Gastrocnemius medialis (tissue), 4 donors: Measurements from ENCODE around the gene TRPM4. TPM values are rescaled to one million over a fixed set of nuclear protein-coding genes. Genes with fewer than 3 reads are reported as not detected.
"Not testable (repeated sequence)": the region's sequence is repeated elsewhere in the genome, so short reads cannot be mapped to it uniquely, and the experiment has no call there.

ENCODE experiments used
- ATAC-seq, 2 donors: fragments of 150-250 bp; one replicate each; pipeline ENCODE4 v1.9.1; 2016
- DNase-seq, 2 donors: peaks; one replicate each; pipeline ENCODE4 v3.0.0-alpha.2; 2019
- H3K27ac ChIP-seq, 4 donors: fragments of 200-600 bp; sonication (generic); 1 replicate in 1 of 4; 2 replicates in 3 of 4; pipeline ENCODE4 v1.5.1; 2016 to 2018; ENCODE audit warnings: mild to moderate bottlenecking in 2 of 4, moderate library complexity in 1 of 4
- H3K27me3 ChIP-seq, 3 donors: fragments of 200-600 bp; sonication (generic) in 2 of 3; 1 replicate in 1 of 3; 2 replicates in 2 of 3; pipeline versions ENCODE4 v1.5.1 to v1.6.0; 2016 to 2019; ENCODE audit warnings: mild to moderate bottlenecking in 1 of 3, moderate library complexity in 1 of 3
- H3K36me3 ChIP-seq, 2 donors: fragments of 200-600 bp; sonication (generic) in 1 of 2; one replicate each; pipeline ENCODE4 v1.5.1; 2017 to 2018
- H3K4me1 ChIP-seq, 2 donors: fragments of 200-600 bp; sonication (generic) in 1 of 2; one replicate each; pipeline ENCODE4 v1.5.1; 2016 to 2017; ENCODE audit warnings: mild to moderate bottlenecking in 2 of 2
- H3K4me3 ChIP-seq, 4 donors: fragments of 200-600 bp; sonication (generic) in 3 of 4; 1 replicate in 1 of 4; 2 replicates in 3 of 4; pipeline ENCODE4 v1.5.1; 2016 to 2019; ENCODE audit warnings: mild to moderate bottlenecking in 2 of 4
- H3K9me3 ChIP-seq, 3 donors: fragments of 200-600 bp; sonication (generic) in 2 of 3; 1 replicate in 1 of 3; 2 replicates in 2 of 3; pipeline ENCODE4 v1.5.1; 2016 to 2019
- CTCF ChIP-seq, 5 experiments: fragments of 450-650 bp in 3 of 5; fragments of 200-600 bp in 2 of 5; sonication (generic) in 2 of 5; IDR thresholded peaks in 4 of 5; conservative IDR thresholded peaks in 1 of 5; 1 replicate in 4 of 5; 2 replicates in 1 of 5; pipeline ENCODE4 v1.5.1; 2016 to 2019; ENCODE audit warnings: antibody characterized with exemption in 5 of 5, mild to moderate bottlenecking in 3 of 5, moderate library complexity in 3 of 5
- POLR2A ChIP-seq, 2 donors: fragments of 450-650 bp; IDR thresholded peaks; one replicate each; pipeline ENCODE4 v1.6.1; 2017; ENCODE audit warnings: antibody characterized with exemption in 2 of 2, mild to moderate bottlenecking in 2 of 2, moderate library complexity in 2 of 2
- in situ Hi-C, 4 donors: fragments of 200-750 bp; cut with MboI; loops; one replicate each; pipeline versions ENCODE4 v1.15.0 to v1.8.0; 2017; ENCODE audit warnings: low sequenced_read_pairs in 4 of 4
- intact Hi-C: fragments of 100-400 bp; cut with DNase I; formaldehyde crosslinking; loops from one replicate; pipeline ENCODE4 v1.15.1; 2023; ENCODE audit warnings: low total_unique reads
- total RNA-seq, 4 donors: library from RNA; depleted of rRNA; stranded (reverse); fragments of >200 nt; gene quantifications; one replicate each; pipeline versions ENCODE4 v1.1.0 to v1.2.3, GENCODE V29; 2016

TRPM4 gene
- total RNA-seq, 4 donors from 2014 or later: 10.4 to 11.5 (median 11.3) TPM

- DNase-seq: no peak
- H3K27me3 ChIP-seq: no peaks in the 10 kb centered on the region
- TF ChIP-seq CTCF (IDR thresholded peaks at IDR 0.05 in 4 of 5, conservative IDR thresholded peaks at IDR 0.05 in 1 of 5): no peak
- no peak for TF ChIP-seq POLR2A (IDR thresholded peaks at IDR 0.05)
- H3K36me3 ChIP-seq: peaks cover 0 to 55% of the 10 kb centered on the region in 2 donors
- H3K9me3 ChIP-seq: no peaks in the 10 kb centered on the region
- H3K4me1 ChIP-seq: peaks cover 0 to 8% of the 10 kb centered on the region in 2 donors
- no peak overlapping the region for H3K27ac ChIP-seq
- H3K4me3 ChIP-seq: no peak overlapping the region
- in situ Hi-C loops (loop anchor here in 3 of 4 donors (5.0 to 10.0 kb wide), 3 partner anchors 104 to 116 kb away; partner anchors contain the start of gene SNRNP70 (in 1 of the 3)), intact Hi-C loops (no loop called here)
- ATAC-seq: no peak
Measured at GRCh38 chr19:49201042-49201441, 43.5 kb downstream of the TRPM4 start.

- ATAC-seq: no peak
- peaks cover 0 to 65% of the 10 kb centered on the region in 2 donors for H3K36me3 ChIP-seq
Measured at GRCh38 chr19:49205114-49205513, 47.5 kb downstream of the TRPM4 start.

GRCh38 chr19:49209502-49209901 is 51.9 kb downstream of the TRPM4 start:
- intact Hi-C loops: loop anchor here (2.0 kb wide), 1 partner anchor 135 kb away; no protein-coding TSS in a partner anchor
- not testable (repeated sequence) for H3K9me3 ChIP-seq, H3K4me3 ChIP-seq, ATAC-seq, H3K27ac ChIP-seq, H3K27me3 ChIP-seq, H3K4me1 ChIP-seq, DNase-seq
- H3K36me3 ChIP-seq: peaks cover 0 to 41% of the 10 kb centered on the region in 2 donors
- in situ Hi-C loops: loop anchor here in 2 of 4 donors (10.0 kb wide), 2 partner anchors 115 to 125 kb away; partner anchors contain the start of gene SNRNP70 (in 1 of the 2)

More at GRCh38 chr19:49205114-49205513, 47.5 kb downstream of the TRPM4 start:
- H3K9me3 ChIP-seq: no peaks in the 10 kb centered on the region
- H3K4me3 ChIP-seq: no peak overlapping the region
- no peaks in the 10 kb centered on the region for H3K27me3 ChIP-seq
- intact Hi-C loops (no loop called here), in situ Hi-C loops (loop anchor here in 2 of 4 donors (10.0 kb wide), 2 partner anchors 110 to 120 kb away; partner anchors contain the start of gene SNRNP70 (in 1 of the 2))
- no peak for TF ChIP-seq CTCF (IDR thresholded peaks at IDR 0.05 in 4 of 5, conservative IDR thresholded peaks at IDR 0.05 in 1 of 5)
- TF ChIP-seq POLR2A (IDR thresholded peaks at IDR 0.05): no peak
- no peak overlapping the region for H3K27ac ChIP-seq
- no peak for DNase-seq
- peaks cover 0 to 6% of the 10 kb centered on the region in 2 donors for H3K4me1 ChIP-seq

GRCh38 chr19:49210108-49210900 is 52.7 kb downstream of the TRPM4 start:
- Histone ChIP-seq H3K27me3 (no peaks in the 10 kb centered on the region), H3K27ac (no peak overlapping the region), H3K4me3 (no peak overlapping the region), H3K4me1 (peaks cover 3 to 6% of the 10 kb centered on the region in 2 donors), H3K36me3 (peaks cover 0 to 40% of the 10 kb centered on the region in 2 donors), H3K9me3 (no peaks in the 10 kb centered on the region)
- no peak for DNase-seq
- ATAC-seq: no peak
- TF ChIP-seq POLR2A (IDR thresholded peaks at IDR 0.05) (no peak), CTCF (IDR thresholded peaks at IDR 0.05 in 4 of 5, conservative IDR thresholded peaks at IDR 0.05 in 1 of 5) (no peak)
- intact Hi-C loops: no loop called here
- in situ Hi-C loops: no loop called here

- peaks cover 0 to 35% of the 10 kb centered on the region in 2 donors for H3K36me3 ChIP-seq
- H3K4me1 ChIP-seq: peaks cover 4 to 6% of the 10 kb centered on the region in 2 donors
- no peak overlapping the region for H3K27ac ChIP-seq
- intact Hi-C loops: no loop called here
- H3K4me3 ChIP-seq: no peak overlapping the region
- in situ Hi-C loops: no loop called here
- TF ChIP-seq CTCF (IDR thresholded peaks at IDR 0.05 in 4 of 5, conservative IDR thresholded peaks at IDR 0.05 in 1 of 5) (no peak), POLR2A (IDR thresholded peaks at IDR 0.05) (no peak)
- no peak for ATAC-seq
- H3K9me3 ChIP-seq: no peaks in the 10 kb centered on the region
- no peak for DNase-seq
- no peaks in the 10 kb centered on the region for H3K27me3 ChIP-seq
Measured at GRCh38 chr19:49210901-49211451, 53.4 kb downstream of the TRPM4 start.
